K562 (cell line): Measurements from ENCODE around the gene GON4L. TPM values are rescaled to one million over a fixed set of nuclear protein-coding genes. Genes with fewer than 3 reads are reported as not detected.
A peak's percentile ranks its signal among the peaks of the same experiment; 100 is the strongest.

Source experiments
- BRF2 ChIP-seq: IDR thresholded peaks from 3 replicates; pipeline ENCODE4 v1.6.1; 2011; ENCODE audit warnings: borderline replicate concordance, mild to moderate bottlenecking; ENCODE audit not compliant: insufficient read length, insufficient read depth
- ELK3 ChIP-seq: fragments of 450-650 bp; formaldehyde crosslinking; IDR thresholded peaks from 2 replicates; pipeline ENCODE4 v1.4.0; 2020; ENCODE audit warnings: mild to moderate bottlenecking
- FOS ChIP-seq: IDR thresholded peaks from 3 replicates; pipeline ENCODE4 v1.6.1; 2011; ENCODE audit not compliant: insufficient read length; ENCODE audit errors: extremely low read depth
- FOSL1 ChIP-seq: fragments of 200-800 bp; sonication (Bioruptor generic); conservative IDR thresholded peaks from 2 replicates; pipeline ENCODE4 v1.6.1; 2016; ENCODE audit warnings: missing genetic modification characterization, missing compliant biosample characterization
- FOXA1 ChIP-seq: fragments of 450-650 bp; IDR thresholded peaks from 2 replicates; pipeline ENCODE4 v1.6.1; 2016; ENCODE audit warnings: mild to moderate bottlenecking, borderline replicate concordance
- FOXJ3 ChIP-seq: sonication (generic); formaldehyde crosslinking; IDR thresholded peaks from 2 replicates; pipeline ENCODE4 v1.4.0; 2020; ENCODE audit warnings: mild to moderate bottlenecking, missing genetic modification reagents
- HDAC2 ChIP-seq: fragments of 450-650 bp; IDR thresholded peaks from 2 replicates; pipeline ENCODE4 v1.6.1; 2016; ENCODE audit warnings: mild to moderate bottlenecking
- HMGN3 ChIP-seq: IDR thresholded peaks from 2 replicates; pipeline ENCODE4 v1.6.1; 2011; ENCODE audit warnings: borderline replicate concordance, low read depth, mild to moderate bottlenecking, mixed read lengths, low read length; ENCODE audit not compliant: insufficient read length; ENCODE audit errors: extremely low read depth
- HNRNPUL1 ChIP-seq: fragments of 200-400 bp; formaldehyde crosslinking; IDR thresholded peaks from 2 replicates; pipeline ENCODE4 v1.6.1; 2017; ENCODE audit warnings: low read length
- KAT8 ChIP-seq: fragments of 450-650 bp; IDR thresholded peaks from 2 replicates; pipeline ENCODE4 v1.6.1; 2016; ENCODE audit warnings: low read depth, mild to moderate bottlenecking
- KHSRP ChIP-seq: fragments of 450-650 bp; IDR thresholded peaks from 2 replicates; pipeline ENCODE4 v1.6.1; 2017
- KLF16 ChIP-seq: IDR thresholded peaks from 2 replicates; pipeline ENCODE4 v1.6.1; 2016; ENCODE audit warnings: antibody characterized with exemption
- MCM2 ChIP-seq: fragments of 450-650 bp; IDR thresholded peaks from 2 replicates; pipeline ENCODE4 v1.6.1; 2017; ENCODE audit warnings: low read depth, mild to moderate bottlenecking
- NR2C2 ChIP-seq, 2 experiments: fragments of 200-800 bp in 1 of 2; sonication (Bioruptor generic) in 1 of 2; sonication (generic) in 1 of 2; formaldehyde crosslinking in 1 of 2; IDR thresholded peaks; 2 replicates each; pipeline versions ENCODE4 v1.6.1 to v1.8.0; 2016 to 2022; ENCODE audit warnings: mild to moderate bottlenecking in 1 of 2, missing compliant biosample characterization in 1 of 2, missing genetic modification characterization in 1 of 2, missing genetic modification reagents in 1 of 2
- PHB ChIP-seq: fragments of 250-450 bp; sonication (Bioruptor Pico); IDR thresholded peaks from 2 replicates; pipeline ENCODE4 v1.5.0; 2021
- PTBP1 ChIP-seq: fragments of 200-400 bp; formaldehyde crosslinking; IDR thresholded peaks from 2 replicates; pipeline ENCODE4 v1.6.1; 2017; ENCODE audit warnings: low read depth, low read length
- SMC3 ChIP-seq: conservative IDR thresholded peaks from 2 replicates; pipeline ENCODE4 v1.6.1; 2011; ENCODE audit warnings: low read depth, low read length, improper control_type of control experiment; ENCODE audit not compliant: insufficient read depth
- SPI1 ChIP-seq: IDR thresholded peaks from 2 replicates; pipeline ENCODE4 v1.6.1; 2011; ENCODE audit warnings: low read depth, low read length, control low read depth, borderline replicate concordance
- TSC22D4 ChIP-seq: fragments of 450-650 bp; IDR thresholded peaks from 2 replicates; pipeline ENCODE4 v1.6.1; 2016; ENCODE audit warnings: missing genetic modification characterization, missing biosample characterization, control low read depth
- ZBTB9 ChIP-seq: fragments of 450-650 bp; formaldehyde crosslinking; IDR thresholded peaks from 2 replicates; pipeline ENCODE4 v1.4.0; 2020; ENCODE audit warnings: mild to moderate bottlenecking, moderate library complexity
- ZNF140 ChIP-seq: fragments of 250-450 bp; sonication (Bioruptor Pico); IDR thresholded peaks from 2 replicates; pipeline ENCODE4 v1.8.0; 2021; ENCODE audit warnings: moderate library complexity, mild to moderate bottlenecking, inconsistent platforms
- ZNF311 ChIP-seq: fragments of 250-450 bp; sonication (Bioruptor Pico); IDR thresholded peaks from 2 replicates; pipeline ENCODE4 v1.4.0; 2020; ENCODE audit warnings: mild to moderate bottlenecking, moderate library complexity
- ZNF354B ChIP-seq: fragments of 250-450 bp; sonication (Bioruptor Pico); IDR thresholded peaks from 2 replicates; pipeline ENCODE4 v1.4.0; 2020
- ZNF583 ChIP-seq: fragments of 250-450 bp; sonication (Bioruptor Pico); IDR thresholded peaks from 2 replicates; pipeline ENCODE4 v1.4.0; 2020
- ZNF740 ChIP-seq, 3 experiments: fragments of 200-800 bp in 1 of 3; sonication (Bioruptor generic) in 1 of 3; sonication (generic) in 1 of 3; formaldehyde crosslinking in 1 of 3; IDR thresholded peaks; 2 replicates each; pipeline versions ENCODE4 v1.6.1 to v1.8.0; 2016 to 2022; ENCODE audit warnings: mild to moderate bottlenecking in 2 of 3, missing compliant biosample characterization in 2 of 3, missing genetic modification characterization in 2 of 3, missing genetic modification reagents in 1 of 3
- ZNF75A ChIP-seq: fragments of 450-650 bp; formaldehyde crosslinking; IDR thresholded peaks from 2 replicates; pipeline ENCODE4 v1.4.0; 2020; ENCODE audit warnings: mild to moderate bottlenecking
- polyA plus RNA-seq, 8 experiments: library from polyadenylated mRNA; depleted of rRNA in 4 of 8; stranded (reverse) in 5 of 8; unstranded in 3 of 8; fragments of >200 nt; fragmentation: Nextera tagmentation in 2 of 8; fragmentation: Illumina TruSeq in 1 of 8; extraction: Ambion mirVana in 2 of 8; extraction: Trizol in 1 of 8; gene quantifications; 2 replicates each; pipeline versions ENCODE4 v1.2.1 to v1.2.3, GENCODE V29; 2011 to 2014; ENCODE audit warnings: inconsistent platforms in 1 of 8, missing spikeins in 1 of 8
- total RNA-seq, 7 experiments: library from RNA; depleted of rRNA in 6 of 7; stranded (reverse); fragments of >200 nt in 6 of 7; fragmentation: Illumina TruSeq in 2 of 7; extraction: Trizol in 2 of 7; gene quantifications; 2 replicates each; pipeline versions ENCODE4 v1.2.1 to v1.2.3, GENCODE V29; 2011 to 2021; ENCODE audit warnings: low replicate concordance in 1 of 7

GON4L gene
- total and polyA plus RNA-seq, 9 of the 15 experiments (the other 6 are each of a cell fraction or from before 2014, with no cell fraction given), result 20.2 to 47.4 (median 33.6) TPM

- TF ChIP-seq ZBTB9 (CRISPR knock-in tag) (0 out of 2 replicates have a peak, but pooled peaks have one; percentile 26), ZNF311 (no peak), SMC3 (no peak), NR2C2 (CRISPR knock-in tag; IDR thresholded peaks at IDR 0.05) (no peak), NR2C2 (tag; IDR thresholded peaks at IDR 0.05) (no peak), HDAC2 (peak; percentile 18; the same call in 1 of the 2 replicates), FOSL1 (tag) (peak; percentile 29; the same call in 1 of the 2 replicates), PHB (CRISPR knock-in tag) (no peak), MCM2 (no peak), KLF16 (peak; percentile 66), ZNF140 (CRISPR knock-in tag) (no peak), FOS (no peak), TSC22D4 (tag) (no peak), ELK3 (CRISPR knock-in tag) (no peak), KHSRP (no peak), ZNF583 (CRISPR knock-in tag) (no peak), HNRNPUL1 (no peak), FOXA1 (no peak), SPI1 (no peak), ZNF75A (no peak), KAT8 (no peak), HMGN3 (no peak), BRF2 (no peak), ZNF354B (CRISPR knock-in tag) (no peak), ZNF740 (CRISPR knock-in tag; IDR thresholded peaks at IDR 0.05) (no peak), ZNF740 (tag; IDR thresholded peaks at IDR 0.05) (no peak), PTBP1 (no peak), FOXJ3 (CRISPR knock-in tag) (no peak)
Observed at GRCh38 chr1:155834296-155834926, 22.6 kb downstream of the GON4L start (continued).
